ENCODE measurements around the gene ZNF628.

Gene ZNF628

GRCh38 chr19:55508120-55508519 lies 31.7 kb downstream of the ZNF628 start:
- H3K4me1 ChIP-seq (ENCODE audit: low read length): peaks cover 6% of the 10 kb centered on the region
- H3K9me3 ChIP-seq (ENCODE audit: insufficient read depth, low read length): 0 out of 2 replicates have a peak, but pooled peaks cover 4% of the 10 kb centered on the region
- H3K36me3 ChIP-seq (replicated peaks; ENCODE audit: low read depth, low read length): peaks cover 2% of the 10 kb centered on the region
- H3K27ac ChIP-seq (ENCODE audit: low read length): no peak overlapping the region
- H4K20me1 ChIP-seq (ENCODE audit: insufficient read depth, low read length): no peaks in the 10 kb centered on the region
- no peak overlapping the region for H2AFZ ChIP-seq (ENCODE audit: low read depth, low read length)
- no peaks in the 10 kb centered on the region for H3K79me2 ChIP-seq (ENCODE audit: low read length)
- H3K9ac ChIP-seq (ENCODE audit: low read length): no peak overlapping the region
- TF ChIP-seq CTCF (IDR thresholded peaks at IDR 0.05; ENCODE audit: low read depth, low read length) (no peak), EZH2phosphoT487 (IDR thresholded peaks at IDR 0.05; ENCODE audit: low read depth) (no peak)
- H3K27me3 ChIP-seq (ENCODE audit: low read depth, low read length): peaks cover 19% of the 10 kb centered on the region
- H3K4me3 ChIP-seq (ENCODE audit: low read length): no peak overlapping the region
- no peak overlapping the region for H3K4me2 ChIP-seq (ENCODE audit: low read length)

GRCh38 chr19:55516878-55517620 lies 40.6 kb downstream of the ZNF628 start:
- no peaks in the 10 kb centered on the region for H4K20me1 ChIP-seq (ENCODE audit: insufficient read depth, low read length)
- no peaks in the 10 kb centered on the region for H3K79me2 ChIP-seq (ENCODE audit: low read length)
- H3K27ac ChIP-seq (ENCODE audit: low read length): no peak overlapping the region
- H3K9me3 ChIP-seq (ENCODE audit: insufficient read depth, low read length): no peaks in the 10 kb centered on the region
- H3K4me3 ChIP-seq (ENCODE audit: low read length): peak overlapping the region; percentile 72
- H3K4me1 ChIP-seq (ENCODE audit: low read length): peaks cover 4% of the 10 kb centered on the region
- peak; percentile 94 for TF ChIP-seq CTCF (IDR thresholded peaks at IDR 0.05; ENCODE audit: low read depth, low read length)
- TF ChIP-seq EZH2phosphoT487 (IDR thresholded peaks at IDR 0.05; ENCODE audit: low read depth): no peak
- peaks cover 8% of the 10 kb centered on the region; the same call in 1 of the 2 replicates for H3K27me3 ChIP-seq (ENCODE audit: low read depth, low read length)
- H3K4me2 ChIP-seq (ENCODE audit: low read length): peak overlapping the region; percentile 70
- peak overlapping the region; percentile 29; the same call in 1 of the 2 replicates for H3K9ac ChIP-seq (ENCODE audit: low read length)
- peak overlapping the region; percentile 44; the same call in 1 of the 2 replicates for H2AFZ ChIP-seq (ENCODE audit: low read depth, low read length)
- H3K36me3 ChIP-seq (replicated peaks; ENCODE audit: low read depth, low read length): no peaks in the 10 kb centered on the region

- Histone ChIP-seq H4K20me1 (ENCODE audit: insufficient read depth, low read length) (no peaks in the 10 kb centered on the region), H3K27ac (ENCODE audit: low read length) (no peak overlapping the region), H3K36me3 (replicated peaks; ENCODE audit: low read depth, low read length) (no peaks in the 10 kb centered on the region)
Measured at GRCh38 chr19:55519451-55520311, 43.3 kb downstream of the ZNF628 start.

More at GRCh38 chr19:55519451-55520311, 43.3 kb downstream of the ZNF628 start:
- TF ChIP-seq EZH2phosphoT487 (IDR thresholded peaks at IDR 0.05; ENCODE audit: low read depth) (no peak), CTCF (IDR thresholded peaks at IDR 0.05; ENCODE audit: low read depth, low read length) (no peak)
- Histone ChIP-seq H3K9me3 (ENCODE audit: insufficient read depth, low read length) (no peaks in the 10 kb centered on the region), H3K79me2 (ENCODE audit: low read length) (no peaks in the 10 kb centered on the region), H2AFZ (ENCODE audit: low read depth, low read length) (no peak overlapping the region), H3K9ac (ENCODE audit: low read length) (no peak overlapping the region), H3K4me1 (ENCODE audit: low read length) (peaks cover 4% of the 10 kb centered on the region), H3K27me3 (ENCODE audit: low read depth, low read length) (peaks cover 3% of the 10 kb centered on the region; the same call in 1 of the 2 replicates), H3K4me2 (ENCODE audit: low read length) (no peak overlapping the region), H3K4me3 (ENCODE audit: low read length) (no peak overlapping the region)

Data from OCI-LY3 (cell line).